ENCODE measurements around the gene TRPT1.

The TRPT1 gene

DNA sequence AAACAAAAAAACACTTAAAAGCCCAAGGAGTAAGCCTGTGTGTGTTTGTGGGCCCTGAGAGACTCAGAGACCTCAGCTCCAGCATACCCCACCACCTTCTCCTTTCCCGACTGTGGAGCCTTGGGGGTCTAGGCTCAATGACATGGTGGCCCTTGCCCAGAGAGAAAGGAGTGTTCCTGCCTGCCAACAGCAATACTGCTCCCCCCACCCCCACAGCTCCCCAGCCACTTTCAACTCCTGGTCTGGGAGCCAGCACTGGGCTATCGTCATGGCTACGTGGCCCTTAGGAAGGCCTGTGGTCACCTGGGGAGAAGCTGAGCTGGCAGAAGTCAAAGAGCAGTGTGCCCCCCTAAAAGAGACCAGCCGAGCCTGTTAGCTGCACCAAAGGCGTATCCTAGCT, 18.1 kb upstream of the TRPT1 start:
- no peak overlapping the region for H3K4me3 ChIP-seq (ENCODE audit: low read depth in 1 of 2, low read length in 2 of 2)
- no peak overlapping the region for H3K27ac ChIP-seq (ENCODE audit: low read depth, low read length)
- H3K4me1 ChIP-seq (ENCODE audit: control insufficient read depth in 1 of 2, insufficient read depth in 2 of 2, low read length in 2 of 2) = peaks cover 50 to 70% of the 10 kb centered on the region in 2 donors
- no peak overlapping the region for H3K9ac ChIP-seq (ENCODE audit: low read depth in 1 of 2, low read length in 2 of 2)
- peaks cover 0 to 12% of the 10 kb centered on the region in 2 donors for H3K36me3 ChIP-seq (ENCODE audit: control insufficient read depth in 1 of 2, insufficient read depth in 2 of 2, low read length in 2 of 2)
- H3K27me3 ChIP-seq (ENCODE audit: control insufficient read depth in 1 of 2, insufficient read depth in 2 of 2, low read length in 2 of 2) = no peaks in the 10 kb centered on the region
- H3K9me3 ChIP-seq (ENCODE audit: control insufficient read depth in 1 of 2, low read length in 2 of 2) = no peaks in the 10 kb centered on the region

DNA sequence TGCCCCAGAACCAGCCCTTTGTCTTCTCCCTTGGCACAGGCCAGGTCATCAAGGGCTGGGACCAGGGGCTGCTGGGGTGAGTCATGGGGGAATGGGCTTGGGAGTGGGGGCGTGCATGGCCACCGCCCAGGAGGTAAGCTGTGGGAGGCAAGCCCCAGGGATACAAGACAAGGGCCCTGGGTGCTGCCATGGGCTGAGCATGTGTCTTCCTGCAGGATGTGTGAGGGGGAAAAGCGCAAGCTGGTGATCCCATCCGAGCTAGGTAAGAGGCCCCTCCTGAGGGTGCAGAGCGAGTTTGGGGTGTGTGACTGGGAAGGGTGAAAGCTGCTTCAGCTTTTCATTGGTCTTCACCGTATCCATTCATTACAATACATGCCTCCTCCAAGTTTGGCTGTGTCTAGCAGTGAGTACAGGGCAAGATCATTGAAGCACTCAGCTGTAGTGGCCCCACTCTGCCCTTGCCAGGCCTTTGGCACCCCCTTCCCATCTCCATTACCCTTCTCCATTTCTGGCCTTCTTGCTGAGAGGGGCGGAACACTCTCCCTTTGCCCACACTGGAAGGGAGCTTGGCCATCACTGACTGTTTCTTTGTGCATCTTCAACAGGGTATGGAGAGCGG, 17.4 kb upstream of the TRPT1 start:
- peaks cover 0 to 12% of the 10 kb centered on the region in 2 donors for H3K36me3 ChIP-seq (ENCODE audit: control insufficient read depth in 1 of 2, insufficient read depth in 2 of 2, low read length in 2 of 2)
- H3K9ac ChIP-seq (ENCODE audit: low read depth in 1 of 2, low read length in 2 of 2) = peak overlapping the region in 1 of 2 donors; percentile 32
- no peaks in the 10 kb centered on the region for H3K27me3 ChIP-seq (ENCODE audit: control insufficient read depth in 1 of 2, insufficient read depth in 2 of 2, low read length in 2 of 2)
- no peak overlapping the region for H3K27ac ChIP-seq (ENCODE audit: low read depth, low read length)
- H3K4me1 ChIP-seq (ENCODE audit: control insufficient read depth in 1 of 2, insufficient read depth in 2 of 2, low read length in 2 of 2) = peaks cover 50 to 70% of the 10 kb centered on the region in 2 donors
- H3K4me3 ChIP-seq (ENCODE audit: low read depth in 1 of 2, low read length in 2 of 2) = no peak overlapping the region
- no peaks in the 10 kb centered on the region for H3K9me3 ChIP-seq (ENCODE audit: control insufficient read depth in 1 of 2, low read length in 2 of 2)

GRCh38 chr11:64241491-64242374, 15.7 kb upstream of the TRPT1 start:
- Histone ChIP-seq H3K9ac (ENCODE audit: low read depth in 1 of 2, low read length in 2 of 2) (peak overlapping the region; percentile 79 to 94), H3K36me3 (ENCODE audit: control insufficient read depth in 1 of 2, insufficient read depth in 2 of 2, low read length in 2 of 2) (peaks cover 0 to 17% of the 10 kb centered on the region in 2 donors), H3K27ac (ENCODE audit: low read depth, low read length) (peak overlapping the region; percentile 99), H3K4me1 (ENCODE audit: control insufficient read depth in 1 of 2, insufficient read depth in 2 of 2, low read length in 2 of 2) (peaks cover 56 to 67% of the 10 kb centered on the region in 2 donors), H3K4me3 (ENCODE audit: low read depth in 1 of 2, low read length in 2 of 2) (peak overlapping the region; percentile 82 to 84), H3K9me3 (ENCODE audit: control insufficient read depth in 1 of 2, low read length in 2 of 2) (no peaks in the 10 kb centered on the region), H3K27me3 (ENCODE audit: control insufficient read depth in 1 of 2, insufficient read depth in 2 of 2, low read length in 2 of 2) (no peaks in the 10 kb centered on the region)

- H3K9ac ChIP-seq (ENCODE audit: low read depth in 1 of 2, low read length in 2 of 2) = peak overlapping the region in 1 of 2 donors; percentile 93
- H3K4me1 ChIP-seq (ENCODE audit: control insufficient read depth in 1 of 2, insufficient read depth in 2 of 2, low read length in 2 of 2) = peaks cover 56 to 67% of the 10 kb centered on the region in 2 donors
- peak overlapping the region; percentile 73 to 75 for H3K4me3 ChIP-seq (ENCODE audit: low read depth in 1 of 2, low read length in 2 of 2)
- H3K27ac ChIP-seq (ENCODE audit: low read depth, low read length) = peak overlapping the region; percentile 99
- no peaks in the 10 kb centered on the region for H3K27me3 ChIP-seq (ENCODE audit: control insufficient read depth in 1 of 2, insufficient read depth in 2 of 2, low read length in 2 of 2)
- no peaks in the 10 kb centered on the region for H3K9me3 ChIP-seq (ENCODE audit: control insufficient read depth in 1 of 2, low read length in 2 of 2)
- peaks cover 0 to 17% of the 10 kb centered on the region in 2 donors for H3K36me3 ChIP-seq (ENCODE audit: control insufficient read depth in 1 of 2, insufficient read depth in 2 of 2, low read length in 2 of 2)
Measured at GRCh38 chr11:64241241-64241490, 15.2 kb upstream of the TRPT1 start.

DNA sequence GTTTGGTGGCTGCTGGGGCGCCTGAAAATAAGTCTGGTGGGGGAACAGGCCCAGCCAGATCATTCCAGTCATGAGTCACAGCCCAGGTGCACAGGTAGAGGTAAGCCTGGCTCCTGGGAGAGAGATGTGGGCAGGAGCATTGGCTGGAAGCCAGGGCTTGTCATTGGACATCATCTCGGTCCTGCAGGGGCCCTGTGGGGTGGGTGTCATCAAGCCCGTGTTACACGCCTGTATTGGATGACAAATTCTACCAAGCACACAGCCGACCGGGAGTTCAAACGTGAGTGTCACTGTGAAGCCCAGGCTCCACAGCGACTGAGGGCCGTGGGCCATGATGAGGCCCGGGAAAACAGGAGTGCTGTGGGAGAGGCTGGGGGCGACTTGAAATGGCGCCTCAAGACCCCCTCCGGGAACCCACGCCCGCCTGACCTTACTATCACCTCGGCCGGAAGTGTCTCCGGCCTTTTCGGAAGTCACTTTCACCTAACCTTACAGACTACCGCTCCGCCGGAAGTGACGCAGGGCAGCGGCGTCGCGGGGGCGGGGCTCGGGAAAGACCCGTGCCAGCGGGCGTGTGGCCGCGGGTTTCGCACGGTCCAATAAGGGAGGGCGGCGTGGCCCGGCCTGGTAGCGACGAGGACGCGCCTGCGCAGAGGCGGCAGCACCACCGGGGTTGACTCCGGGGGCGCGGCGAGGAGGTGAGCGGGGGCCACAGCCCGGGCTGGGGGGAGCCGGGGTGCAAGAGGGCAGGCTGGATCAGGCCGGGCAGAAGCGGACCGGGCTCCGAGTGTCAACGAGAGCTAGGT, 14.7 kb upstream of the TRPT1 start, which contains the start of gene FKBP2:
TSS of gene FKBP2 (plus strand) at position 661 of the 806 bp plus-strand sequence. CDS start 1,293 bp downstream, outside the sequence.
- Histone ChIP-seq H3K4me1 (ENCODE audit: control insufficient read depth in 1 of 2, insufficient read depth in 2 of 2, low read length in 2 of 2) (peaks cover 56 to 66% of the 10 kb centered on the region in 2 donors), H3K36me3 (ENCODE audit: control insufficient read depth in 1 of 2, insufficient read depth in 2 of 2, low read length in 2 of 2) (peaks cover 0 to 17% of the 10 kb centered on the region in 2 donors)

GRCh38 chr11:64239662-64240434, 13.9 kb upstream of the TRPT1 start:
- H3K4me1 ChIP-seq (ENCODE audit: control insufficient read depth in 1 of 2, insufficient read depth in 2 of 2, low read length in 2 of 2) = peaks cover 63 to 64% of the 10 kb centered on the region in 2 donors
- peak overlapping the region; percentile 75 to 79 for H3K4me3 ChIP-seq (ENCODE audit: low read depth in 1 of 2, low read length in 2 of 2)
- no peaks in the 10 kb centered on the region for H3K27me3 ChIP-seq (ENCODE audit: control insufficient read depth in 1 of 2, insufficient read depth in 2 of 2, low read length in 2 of 2)
- peak overlapping the region; percentile 93 to 97 for H3K9ac ChIP-seq (ENCODE audit: low read depth in 1 of 2, low read length in 2 of 2)
- H3K36me3 ChIP-seq (ENCODE audit: control insufficient read depth in 1 of 2, insufficient read depth in 2 of 2, low read length in 2 of 2) = peaks cover 0 to 17% of the 10 kb centered on the region in 2 donors
- no peaks in the 10 kb centered on the region for H3K9me3 ChIP-seq (ENCODE audit: control insufficient read depth in 1 of 2, low read length in 2 of 2)
- peak overlapping the region; percentile 99 for H3K27ac ChIP-seq (ENCODE audit: low read depth, low read length)

More for the DNA sequence above, 14.7 kb upstream of the TRPT1 start, which contains the start of gene FKBP2:
- H3K9ac ChIP-seq (ENCODE audit: low read depth in 1 of 2, low read length in 2 of 2) = peak within 1 kb of the TSS; percentile 93 to 97
- no peaks in the 10 kb centered on the region for H3K27me3 ChIP-seq (ENCODE audit: control insufficient read depth in 1 of 2, insufficient read depth in 2 of 2, low read length in 2 of 2)
- H3K4me3 ChIP-seq (ENCODE audit: low read depth in 1 of 2, low read length in 2 of 2) = peak within 1 kb of the TSS; percentile 82 to 84
- no peaks in the 10 kb centered on the region for H3K9me3 ChIP-seq (ENCODE audit: control insufficient read depth in 1 of 2, low read length in 2 of 2)
- peak within 1 kb of the TSS; percentile 99 for H3K27ac ChIP-seq (ENCODE audit: low read depth, low read length)

DNA sequence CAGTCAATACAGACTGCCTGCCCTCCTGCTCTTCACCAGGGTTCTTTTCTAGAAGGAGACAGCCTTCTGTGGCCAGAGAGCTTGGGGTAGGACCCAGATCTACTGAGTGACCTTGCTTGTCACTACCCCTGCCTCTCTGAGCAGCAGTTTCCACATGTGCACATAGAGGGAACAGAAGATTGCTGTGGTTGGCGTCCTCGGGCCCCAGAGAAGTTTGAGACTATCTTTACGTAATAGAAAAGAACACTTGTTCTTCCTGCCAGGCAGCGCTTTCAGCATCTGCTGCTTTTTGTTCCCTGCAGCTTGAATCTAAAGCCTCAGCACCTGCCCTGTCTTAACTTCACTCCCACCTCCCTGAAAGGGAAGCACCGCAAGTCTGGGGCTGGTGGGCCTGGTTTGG, 13.0 kb upstream of the TRPT1 start:
- H3K4me3 ChIP-seq (ENCODE audit: low read depth in 1 of 2, low read length in 2 of 2) = no peak overlapping the region

DNA sequence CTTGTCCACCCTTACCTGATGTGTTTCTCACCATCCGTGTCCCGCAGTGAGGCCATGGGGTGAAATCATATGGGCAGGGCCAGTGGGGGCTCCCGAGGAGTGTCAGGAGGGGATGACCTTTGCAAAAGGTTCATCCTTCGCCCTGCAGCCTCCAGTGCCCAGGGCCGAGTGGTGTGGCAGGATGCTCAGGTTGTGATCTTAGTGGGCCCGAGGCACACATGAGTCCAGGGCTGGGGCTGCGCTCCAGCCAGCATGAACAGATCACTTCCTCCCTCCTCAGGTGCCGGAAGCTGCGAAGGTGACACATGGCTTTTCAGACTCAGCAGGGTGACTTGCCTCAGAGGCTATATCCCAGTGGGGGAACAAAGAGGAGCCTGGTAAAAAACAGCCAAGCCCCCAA, 12.1 kb upstream of the TRPT1 start:
- H3K27me3 ChIP-seq (ENCODE audit: control insufficient read depth in 1 of 2, insufficient read depth in 2 of 2, low read length in 2 of 2) = no peaks in the 10 kb centered on the region
- no peaks in the 10 kb centered on the region for H3K9me3 ChIP-seq (ENCODE audit: control insufficient read depth in 1 of 2, low read length in 2 of 2)
- peak overlapping the region in 1 of 2 donors; percentile 34 for H3K9ac ChIP-seq (ENCODE audit: low read depth in 1 of 2, low read length in 2 of 2)
- H3K27ac ChIP-seq (ENCODE audit: low read depth, low read length) = peak overlapping the region; percentile 53
- H3K36me3 ChIP-seq (ENCODE audit: control insufficient read depth in 1 of 2, insufficient read depth in 2 of 2, low read length in 2 of 2) = peaks cover 0 to 5% of the 10 kb centered on the region in 2 donors
- H3K4me3 ChIP-seq (ENCODE audit: low read depth in 1 of 2, low read length in 2 of 2) = peak overlapping the region in 1 of 2 donors; percentile 7
- H3K4me1 ChIP-seq (ENCODE audit: control insufficient read depth in 1 of 2, insufficient read depth in 2 of 2, low read length in 2 of 2) = peaks cover 59 to 61% of the 10 kb centered on the region in 2 donors

More for the DNA sequence above, 13.0 kb upstream of the TRPT1 start:
- Histone ChIP-seq H3K4me1 (ENCODE audit: control insufficient read depth in 1 of 2, insufficient read depth in 2 of 2, low read length in 2 of 2) (peaks cover 61% of the 10 kb centered on the region in 2 donors), H3K9ac (ENCODE audit: low read depth in 1 of 2, low read length in 2 of 2) (peak overlapping the region in 1 of 2 donors; percentile 22), H3K27me3 (ENCODE audit: control insufficient read depth in 1 of 2, insufficient read depth in 2 of 2, low read length in 2 of 2) (no peaks in the 10 kb centered on the region), H3K27ac (ENCODE audit: low read depth, low read length) (peak overlapping the region; percentile 53), H3K9me3 (ENCODE audit: control insufficient read depth in 1 of 2, low read length in 2 of 2) (no peaks in the 10 kb centered on the region), H3K36me3 (ENCODE audit: control insufficient read depth in 1 of 2, insufficient read depth in 2 of 2, low read length in 2 of 2) (peaks cover 0 to 14% of the 10 kb centered on the region in 2 donors)

GRCh38 chr11:64237484-64237951, 11.5 kb upstream of the TRPT1 start:
- H3K27ac ChIP-seq (ENCODE audit: low read depth, low read length) = peak overlapping the region; percentile 34
- H3K36me3 ChIP-seq (ENCODE audit: control insufficient read depth in 1 of 2, insufficient read depth in 2 of 2, low read length in 2 of 2) = peaks cover 0 to 5% of the 10 kb centered on the region in 2 donors
- peak overlapping the region in 1 of 2 donors; percentile 34 for H3K9ac ChIP-seq (ENCODE audit: low read depth in 1 of 2, low read length in 2 of 2)
- H3K9me3 ChIP-seq (ENCODE audit: control insufficient read depth in 1 of 2, low read length in 2 of 2) = no peaks in the 10 kb centered on the region
- peak overlapping the region in 1 of 2 donors; percentile 7 for H3K4me3 ChIP-seq (ENCODE audit: low read depth in 1 of 2, low read length in 2 of 2)
- peaks cover 53 to 55% of the 10 kb centered on the region in 2 donors for H3K4me1 ChIP-seq (ENCODE audit: control insufficient read depth in 1 of 2, insufficient read depth in 2 of 2, low read length in 2 of 2)
- no peaks in the 10 kb centered on the region for H3K27me3 ChIP-seq (ENCODE audit: control insufficient read depth in 1 of 2, insufficient read depth in 2 of 2, low read length in 2 of 2)

All from duodenal mucosa (tissue), 2 donors.